GM10248 (cell line): ENCODE results near the gene ADAMTSL1.

ENCODE experiments used
- CTCF ChIA-PET: fragments of 300-600 bp; sonication (Branson Sonifier 250); formaldehyde crosslinking; extraction: SDS; loops from one replicate; lab custom pipeline; 2021; ENCODE audit warnings: antibody characterized with exemption; lab: Yijun Ruan, JAX
- POLR2A ChIA-PET: fragments of 350-650 bp; sonication (Branson Sonifier 250); formaldehyde crosslinking; extraction: SDS; loops from one replicate; lab custom pipeline; 2020; ENCODE audit warnings: antibody characterized with exemption; lab: Yijun Ruan, JAX
- DNase-seq: peaks from one replicate; pipeline ENCODE4 v3.0.0; 2012; ENCODE audit errors: extremely low spot score
- TF ChIP-seq, protein P1 (sequence below): IDR thresholded peaks from 2 replicates; pipeline ENCODE4 v1.5.1; 2012; ENCODE audit warnings: mild to moderate bottlenecking, low read depth; ENCODE audit errors: extremely low read depth, missing control alignments, control extremely low read depth

ADAMTSL1 gene

DNA sequence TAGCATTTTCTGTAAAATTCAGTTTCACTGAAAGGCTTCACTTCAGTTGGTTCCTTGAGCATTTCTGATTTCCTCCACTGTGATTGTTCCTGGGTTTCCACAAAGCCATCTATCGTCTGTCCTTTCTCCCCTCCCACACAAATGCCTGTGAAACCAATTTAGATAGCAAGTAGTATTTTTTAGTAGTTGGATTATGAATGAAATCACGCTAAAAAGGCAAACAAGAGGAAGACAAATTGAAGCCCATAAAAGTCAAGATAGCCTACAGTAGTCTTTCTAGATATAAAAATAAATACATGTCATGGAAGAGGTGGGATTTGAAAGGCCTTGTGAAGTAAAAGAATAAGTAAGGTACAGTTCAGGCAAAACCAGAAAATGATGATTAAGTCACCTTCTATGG is 162.8 kb downstream of the ADAMTSL1 start:
- ChIA-PET POLR2A (no interaction called here), CTCF (interaction anchor here (1.1 kb wide), 1 partner anchor 18 kb away, joined by 3 read pairs; no protein-coding TSS in a partner anchor)
- no peak for DNase-seq
- TF ChIP-seq, protein P1, sequence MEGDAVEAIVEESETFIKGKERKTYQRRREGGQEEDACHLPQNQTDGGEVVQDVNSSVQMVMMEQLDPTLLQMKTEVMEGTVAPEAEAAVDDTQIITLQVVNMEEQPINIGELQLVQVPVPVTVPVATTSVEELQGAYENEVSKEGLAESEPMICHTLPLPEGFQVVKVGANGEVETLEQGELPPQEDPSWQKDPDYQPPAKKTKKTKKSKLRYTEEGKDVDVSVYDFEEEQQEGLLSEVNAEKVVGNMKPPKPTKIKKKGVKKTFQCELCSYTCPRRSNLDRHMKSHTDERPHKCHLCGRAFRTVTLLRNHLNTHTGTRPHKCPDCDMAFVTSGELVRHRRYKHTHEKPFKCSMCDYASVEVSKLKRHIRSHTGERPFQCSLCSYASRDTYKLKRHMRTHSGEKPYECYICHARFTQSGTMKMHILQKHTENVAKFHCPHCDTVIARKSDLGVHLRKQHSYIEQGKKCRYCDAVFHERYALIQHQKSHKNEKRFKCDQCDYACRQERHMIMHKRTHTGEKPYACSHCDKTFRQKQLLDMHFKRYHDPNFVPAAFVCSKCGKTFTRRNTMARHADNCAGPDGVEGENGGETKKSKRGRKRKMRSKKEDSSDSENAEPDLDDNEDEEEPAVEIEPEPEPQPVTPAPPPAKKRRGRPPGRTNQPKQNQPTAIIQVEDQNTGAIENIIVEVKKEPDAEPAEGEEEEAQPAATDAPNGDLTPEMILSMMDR: no peak

DNA sequence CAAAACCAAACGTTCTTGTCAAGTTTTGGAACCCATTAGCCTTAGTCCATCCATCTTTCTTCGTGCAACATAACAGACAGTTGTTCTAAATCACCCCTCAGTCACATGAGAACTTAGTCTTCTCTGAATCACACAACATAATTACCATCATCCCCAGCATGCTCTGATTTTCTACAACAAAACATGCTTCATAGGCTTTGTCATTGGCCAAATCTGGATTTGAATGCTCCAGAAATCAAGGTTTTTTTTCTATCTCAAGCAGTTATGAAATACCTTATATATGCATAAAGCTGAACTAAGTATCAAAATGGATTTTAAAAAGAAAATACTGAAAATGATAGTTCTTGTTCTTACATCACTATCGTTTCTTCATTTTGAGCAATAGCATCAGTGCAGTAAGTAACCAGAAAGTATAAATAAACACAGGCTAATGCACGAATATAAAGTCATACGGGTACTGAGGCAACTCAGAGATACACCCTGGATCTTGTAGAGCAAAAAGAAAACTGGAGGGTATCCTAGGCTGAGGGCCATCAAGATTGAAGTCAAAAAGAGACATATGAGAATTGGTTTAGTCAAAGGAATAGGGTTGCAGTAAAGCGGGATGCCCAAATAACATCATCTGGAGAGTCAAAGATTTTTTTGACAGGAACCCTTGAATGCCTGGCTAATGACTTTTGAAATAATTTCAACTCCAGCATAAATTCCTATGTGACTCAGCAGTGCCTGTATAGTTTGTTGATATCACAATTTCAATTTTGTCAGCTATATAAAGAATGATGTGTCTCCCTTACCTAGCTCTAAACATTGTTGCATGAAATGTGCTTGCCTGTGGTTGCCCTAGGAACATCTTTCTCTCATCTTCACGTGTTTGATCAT is 164.7 kb downstream of the ADAMTSL1 start:
- ChIA-PET CTCF (interaction anchor here (0.8 to 1.3 kb wide), 2 partner anchors 10 to 13 kb away, joined by 3 read pairs; no protein-coding TSS in a partner anchor), POLR2A (no interaction called here)
- TF ChIP-seq, protein P1: no peak
- DNase-seq: no peak

DNA sequence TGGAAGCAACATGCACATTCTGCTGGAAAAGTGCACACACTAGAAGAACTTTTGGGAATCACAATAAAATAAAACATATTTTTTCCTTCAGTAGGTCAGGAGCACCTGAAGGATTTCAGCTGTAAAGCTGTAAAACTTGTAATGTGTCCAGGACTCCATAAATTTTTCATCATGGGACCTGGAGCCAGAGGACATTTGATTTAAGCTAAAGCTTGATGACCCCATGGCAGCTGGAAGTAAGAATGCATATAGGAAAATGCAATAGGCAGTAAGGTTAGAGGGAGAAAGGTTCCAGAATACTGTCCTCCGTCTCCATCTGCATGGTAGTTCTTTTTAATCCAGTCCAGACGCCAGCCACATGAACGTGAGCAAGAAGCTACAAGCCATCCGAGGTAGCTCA is 166.0 kb downstream of the ADAMTSL1 start:
- DNase-seq: no peak
- POLR2A ChIA-PET: interaction anchor here (0.6 kb wide), 1 partner anchor 17 kb away, joined by 4 read pairs; no protein-coding TSS in a partner anchor
- TF ChIP-seq, protein P1: no peak
- CTCF ChIA-PET: interaction anchor here (1.0 to 1.3 kb wide), 2 partner anchors 11 to 15 kb away, joined by 3 read pairs; no protein-coding TSS in a partner anchor

DNA sequence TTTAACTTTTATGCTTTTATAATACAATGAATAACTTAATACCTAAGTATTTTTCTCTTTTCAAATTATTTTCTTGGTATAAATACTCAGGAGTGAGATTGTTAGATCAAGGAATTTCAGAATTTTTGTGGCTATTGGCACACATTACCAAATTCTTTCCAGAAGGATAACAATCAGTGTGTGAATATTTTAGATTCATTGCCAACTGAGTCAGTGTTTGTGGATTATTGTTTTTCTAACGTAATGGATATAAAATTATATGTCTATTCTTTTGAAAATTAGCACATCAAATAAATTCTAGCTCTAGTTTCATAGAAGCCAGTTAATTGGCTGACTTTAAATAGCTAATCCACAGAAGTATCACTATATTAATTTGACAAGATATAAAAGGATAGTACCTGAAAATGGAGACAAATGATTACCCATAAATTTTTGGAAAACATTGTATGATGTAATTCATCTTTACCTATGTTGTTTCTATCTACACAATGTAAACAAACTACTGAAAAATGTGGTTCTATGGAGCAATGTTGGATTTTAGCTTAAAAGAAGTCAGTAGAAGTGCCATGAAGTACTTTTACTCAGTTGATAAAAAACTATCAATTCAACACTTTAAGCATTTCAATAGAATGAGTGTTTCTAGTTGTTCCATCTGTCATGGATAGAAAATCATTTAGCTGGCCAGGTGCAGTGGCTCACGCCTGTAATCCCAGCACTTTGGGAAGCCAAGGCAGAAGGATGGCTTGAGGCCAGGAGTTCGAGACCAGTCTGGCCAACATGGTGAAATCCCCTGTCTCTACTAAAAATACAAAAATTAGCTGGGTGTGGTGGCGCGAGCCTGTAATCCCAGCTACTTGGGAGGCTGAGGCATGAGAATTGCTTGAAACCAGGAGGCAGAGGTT is 185.1 kb downstream of the ADAMTSL1 start:
- TF ChIP-seq, protein P1: no peak
- ChIA-PET POLR2A (no interaction called here), CTCF (no interaction called here)
- DNase-seq: no peak

DNA sequence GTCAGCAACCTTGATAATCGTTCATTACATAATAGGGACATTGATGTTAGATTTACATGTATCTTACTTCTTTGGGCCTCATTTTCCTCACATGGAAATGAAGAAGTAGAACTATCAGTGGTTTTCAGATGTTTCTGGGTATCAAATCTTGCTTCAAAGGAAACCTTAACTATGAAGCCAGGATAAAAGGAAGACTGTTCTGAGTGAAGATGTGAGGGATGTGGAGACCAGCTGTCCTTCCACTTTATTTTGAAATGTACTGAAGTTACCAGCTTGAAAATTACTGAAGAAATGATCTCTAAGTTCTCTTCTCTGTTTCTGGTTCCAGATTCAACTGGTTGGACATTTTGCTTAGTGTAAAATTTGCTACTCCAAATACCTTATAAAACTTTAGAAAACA is 186.0 kb downstream of the ADAMTSL1 start:
- TF ChIP-seq, protein P1: no peak
- CTCF ChIA-PET: no interaction called here
- POLR2A ChIA-PET: no interaction called here

DNA sequence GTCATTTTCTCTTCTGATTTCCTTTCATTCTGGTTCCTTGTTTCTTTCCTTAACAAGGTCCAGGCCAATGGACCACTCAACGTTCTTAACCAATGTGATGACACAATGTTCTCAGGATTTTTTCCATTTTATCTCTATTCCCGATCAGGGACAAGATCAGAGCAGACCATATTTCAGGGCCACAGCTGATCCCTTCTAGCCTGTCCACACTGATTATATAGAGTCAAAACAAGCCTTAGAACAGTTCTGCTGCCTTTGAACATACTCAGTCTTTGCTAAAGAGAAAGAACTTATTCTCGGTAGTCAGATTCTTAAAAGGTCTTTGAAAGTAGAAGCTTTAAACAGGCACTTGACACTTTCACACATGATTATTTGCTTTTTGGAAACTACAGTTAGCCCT is 188.4 kb downstream of the ADAMTSL1 start:
- TF ChIP-seq, protein P1: no peak
- no peak for DNase-seq
- ChIA-PET CTCF (no interaction called here), POLR2A (no interaction called here)

More for the DNA sequence above, 186.0 kb downstream of the ADAMTSL1 start:
- no peak for DNase-seq
